ENCODE results near the gene HSPA1A.
A peak's percentile ranks its signal among the peaks of the same experiment; 100 is the strongest.

HSPA1A gene

GRCh38 chr6:31815025-31815838, at the start of gene HSPA1A, which contains the start of gene HSPA1L:
TSS of gene HSPA1A (plus strand) at chr6:31815543. CDS start at chr6:31815757, 214 bp downstream.
TSS of gene HSPA1L (minus strand) at chr6:31815283. CDS start at chr6:31811972, 3,311 bp downstream.
- ATAC-seq, result peak; percentile 28 to 29

- no peak for ATAC-seq
These were observed 49.8 kb upstream of the HSPA1A start for GRCh38 chr6:31765559-31765909.

GRCh38 chr6:31765910-31766794, 49.2 kb upstream of the HSPA1A start:
- no peak for ATAC-seq

GRCh38 chr6:31767096-31767645, 48.2 kb upstream of the HSPA1A start:
- ATAC-seq, result no peak

- ATAC-seq, result no peak
These were observed 46.7 kb upstream of the HSPA1A start for GRCh38 chr6:31768363-31769257.

- ATAC-seq, result peak; percentile 79 to 85
These were observed 45.5 kb upstream of the HSPA1A start for GRCh38 chr6:31769684-31770371.

GRCh38 chr6:31770860-31771259, 44.5 kb upstream of the HSPA1A start:
- ATAC-seq, result no peak

- peak; percentile 31 to 50 for ATAC-seq
These were observed 43.4 kb upstream of the HSPA1A start for GRCh38 chr6:31771992-31772358.

GRCh38 chr6:31775184-31775583, 40.2 kb upstream of the HSPA1A start:
- ATAC-seq, result no peak

GRCh38 chr6:31775633-31776484, 39.5 kb upstream of the HSPA1A start:
- ATAC-seq, result no peak

GRCh38 chr6:31776485-31776988, 38.8 kb upstream of the HSPA1A start:
- peak in 1 of 2 donors; percentile 2 for ATAC-seq

- ATAC-seq, result peak; percentile 90 to 92
These were observed 38.2 kb upstream of the HSPA1A start, which contains the start of gene VWA7 for GRCh38 chr6:31776989-31777666. TSS of gene VWA7 (minus strand) at chr6:31777328. CDS start at chr6:31776779, 549 bp downstream.

- ATAC-seq, result no peak
These were observed 37.7 kb upstream of the HSPA1A start for GRCh38 chr6:31777667-31778050.

GRCh38 chr6:31778193-31778592, 37.1 kb upstream of the HSPA1A start:
- no peak for ATAC-seq

- ATAC-seq, result no peak
These were observed 36.1 kb upstream of the HSPA1A start for GRCh38 chr6:31778999-31779885.

GRCh38 chr6:31779908-31780307, 35.4 kb upstream of the HSPA1A start:
- no peak for ATAC-seq

GRCh38 chr6:31780507-31781243, 34.7 kb upstream of the HSPA1A start:
- ATAC-seq, result no peak
